T-helper 1 cell treated with Interleukin-12 subunit alpha and Interleukin-12 subunit beta and Interleukin-4 antibody, amounts not matched to agents 30 μg/mL and 1 μg/mL, for 36 hours (primary cell): ENCODE data around the gene VIT.

Experiments used
- H3K27ac Mint-ChIP-seq: one replicate; pipeline ENCODE4 v1.8.0; 2021; ENCODE audit warnings: mild to moderate bottlenecking, mixed read lengths
- H3K27me3 Mint-ChIP-seq: one replicate; pipeline ENCODE4 v1.8.0; 2021; ENCODE audit warnings: low read depth, mixed read lengths
- H3K36me3 Mint-ChIP-seq: one replicate; pipeline ENCODE4 v1.8.0; 2021; ENCODE audit warnings: low read depth, mixed read lengths
- H3K4me1 Mint-ChIP-seq: one replicate; pipeline ENCODE4 v1.8.0; 2021; ENCODE audit warnings: low read depth, mixed read lengths
- H3K4me3 Mint-ChIP-seq: one replicate; pipeline ENCODE4 v1.8.0; 2021; ENCODE audit warnings: mild to moderate bottlenecking, moderate library complexity, mixed read lengths
- H3K9me3 Mint-ChIP-seq: one replicate; pipeline ENCODE4 v1.8.0; 2021; ENCODE audit warnings: mixed read lengths

VIT gene

GRCh38 chr2:36779462-36779861 is 83.0 kb downstream of the VIT start:
- Mint-ChIP-seq H3K4me1 (no peaks in the 10 kb centered on the region), H3K4me3 (no peak overlapping the region), H3K36me3 (no peaks in the 10 kb centered on the region), H3K27me3 (peaks cover 24% of the 10 kb centered on the region), H3K27ac (no peak overlapping the region), H3K9me3 (no peaks in the 10 kb centered on the region)

- Mint-ChIP-seq H3K36me3 (no peaks in the 10 kb centered on the region), H3K4me3 (no peak overlapping the region), H3K27ac (no peak overlapping the region), H3K4me1 (peaks cover 2% of the 10 kb centered on the region), H3K9me3 (no peaks in the 10 kb centered on the region), H3K27me3 (peaks cover 28% of the 10 kb centered on the region)
Observed at GRCh38 chr2:36780231-36780839, 83.8 kb downstream of the VIT start.

- no peaks in the 10 kb centered on the region for H3K9me3 Mint-ChIP-seq
- peaks cover 2% of the 10 kb centered on the region for H3K4me1 Mint-ChIP-seq
- no peak overlapping the region for H3K4me3 Mint-ChIP-seq
- H3K27ac Mint-ChIP-seq = no peak overlapping the region
- no peaks in the 10 kb centered on the region for H3K36me3 Mint-ChIP-seq
- peaks cover 28% of the 10 kb centered on the region for H3K27me3 Mint-ChIP-seq
Observed at GRCh38 chr2:36781907-36782720, 85.6 kb downstream of the VIT start.

- Mint-ChIP-seq H3K4me1 (peaks cover 2% of the 10 kb centered on the region), H3K27ac (no peak overlapping the region), H3K36me3 (no peaks in the 10 kb centered on the region), H3K9me3 (no peaks in the 10 kb centered on the region), H3K27me3 (peaks cover 28% of the 10 kb centered on the region), H3K4me3 (no peak overlapping the region)
Observed at GRCh38 chr2:36783246-36783645, 86.7 kb downstream of the VIT start.

GRCh38 chr2:36785179-36785795 is 88.8 kb downstream of the VIT start:
- Mint-ChIP-seq H3K4me1 (peaks cover 2% of the 10 kb centered on the region), H3K27me3 (peaks cover 40% of the 10 kb centered on the region), H3K4me3 (no peak overlapping the region), H3K27ac (no peak overlapping the region), H3K9me3 (no peaks in the 10 kb centered on the region), H3K36me3 (no peaks in the 10 kb centered on the region)

- Mint-ChIP-seq H3K4me3 (no peak overlapping the region), H3K27me3 (peaks cover 26% of the 10 kb centered on the region), H3K27ac (no peak overlapping the region), H3K4me1 (peaks cover 2% of the 10 kb centered on the region), H3K9me3 (no peaks in the 10 kb centered on the region), H3K36me3 (no peaks in the 10 kb centered on the region)
Observed at GRCh38 chr2:36789181-36789804, 92.8 kb downstream of the VIT start.

GRCh38 chr2:36792951-36793350 is 96.4 kb downstream of the VIT start:
- H3K36me3 Mint-ChIP-seq = no peaks in the 10 kb centered on the region
- H3K9me3 Mint-ChIP-seq = no peaks in the 10 kb centered on the region
- H3K4me1 Mint-ChIP-seq = peaks cover 2% of the 10 kb centered on the region
- H3K27ac Mint-ChIP-seq = no peak overlapping the region
- peaks cover 31% of the 10 kb centered on the region for H3K27me3 Mint-ChIP-seq
- no peak overlapping the region for H3K4me3 Mint-ChIP-seq

GRCh38 chr2:36797324-36798070 is 101.0 kb downstream of the VIT start:
- Mint-ChIP-seq H3K4me3 (no peak overlapping the region), H3K4me1 (peaks cover 2% of the 10 kb centered on the region), H3K27ac (no peak overlapping the region), H3K27me3 (peaks cover 15% of the 10 kb centered on the region), H3K36me3 (no peaks in the 10 kb centered on the region), H3K9me3 (no peaks in the 10 kb centered on the region)

GRCh38 chr2:36798724-36799123 is 102.2 kb downstream of the VIT start:
- no peaks in the 10 kb centered on the region for H3K9me3 Mint-ChIP-seq
- peaks cover 2% of the 10 kb centered on the region for H3K4me1 Mint-ChIP-seq
- H3K4me3 Mint-ChIP-seq = no peak overlapping the region
- H3K27me3 Mint-ChIP-seq = peaks cover 15% of the 10 kb centered on the region
- no peaks in the 10 kb centered on the region for H3K36me3 Mint-ChIP-seq
- H3K27ac Mint-ChIP-seq = no peak overlapping the region

- H3K9me3 Mint-ChIP-seq = no peaks in the 10 kb centered on the region
- H3K4me1 Mint-ChIP-seq = peaks cover 2% of the 10 kb centered on the region
- H3K27ac Mint-ChIP-seq = no peak overlapping the region
- no peaks in the 10 kb centered on the region for H3K36me3 Mint-ChIP-seq
- peaks cover 15% of the 10 kb centered on the region for H3K27me3 Mint-ChIP-seq
- no peak overlapping the region for H3K4me3 Mint-ChIP-seq
Observed at GRCh38 chr2:36800381-36800780, 103.9 kb downstream of the VIT start.

- H3K4me1 Mint-ChIP-seq = peaks cover 2% of the 10 kb centered on the region
- H3K9me3 Mint-ChIP-seq = no peaks in the 10 kb centered on the region
- H3K27me3 Mint-ChIP-seq = peaks cover 15% of the 10 kb centered on the region
- no peaks in the 10 kb centered on the region for H3K36me3 Mint-ChIP-seq
- H3K4me3 Mint-ChIP-seq = no peak overlapping the region
- no peak overlapping the region for H3K27ac Mint-ChIP-seq
Observed at GRCh38 chr2:36801088-36801487, 104.6 kb downstream of the VIT start.

GRCh38 chr2:36802952-36803351 is 106.4 kb downstream of the VIT start:
- no peak overlapping the region for H3K4me3 Mint-ChIP-seq
- H3K27ac Mint-ChIP-seq = no peak overlapping the region
- peaks cover 6% of the 10 kb centered on the region for H3K27me3 Mint-ChIP-seq
- no peaks in the 10 kb centered on the region for H3K36me3 Mint-ChIP-seq
- no peaks in the 10 kb centered on the region for H3K4me1 Mint-ChIP-seq
- H3K9me3 Mint-ChIP-seq = no peaks in the 10 kb centered on the region

- H3K4me1 Mint-ChIP-seq = no peaks in the 10 kb centered on the region
- H3K27me3 Mint-ChIP-seq = peaks cover 5% of the 10 kb centered on the region
- no peaks in the 10 kb centered on the region for H3K36me3 Mint-ChIP-seq
- H3K4me3 Mint-ChIP-seq = no peak overlapping the region
- no peaks in the 10 kb centered on the region for H3K9me3 Mint-ChIP-seq
- H3K27ac Mint-ChIP-seq = no peak overlapping the region
Observed at GRCh38 chr2:36805635-36806224, 109.2 kb downstream of the VIT start.
